ENCODE results near the gene DBP. TPM values are rescaled to one million over a fixed set of nuclear protein-coding genes. Genes with fewer than 3 reads are reported as not detected.

DBP gene
- total RNA-seq, 1 experiment from 2014 or later, result 12.0 TPM

- CTCF ChIA-PET, result interaction anchor here (1.5 kb wide), 1 partner anchor 10 kb away, joined by 5 read pairs; the partner anchor contains the start of gene CA11
- no peak for ATAC-seq
- H3K27me3 Mint-ChIP-seq (ENCODE audit: low read depth), result peaks cover 15% of the 10 kb centered on the region
- peak overlapping the region; percentile 81 for H3K4me3 Mint-ChIP-seq
- POLR2A ChIA-PET, result no interaction called here
- peaks cover 7% of the 10 kb centered on the region; the same call in 1 of the 2 replicates for H3K36me3 Mint-ChIP-seq
- H3K27ac Mint-ChIP-seq, result no peak overlapping the region
- peaks cover 46% of the 10 kb centered on the region for H3K4me1 Mint-ChIP-seq
- DNase-seq (ENCODE audit: low spot score), result no peak
- no peaks in the 10 kb centered on the region for H3K9me3 Mint-ChIP-seq
- TF ChIP-seq MXD4 (CRISPR knock-in tag; IDR thresholded peaks at IDR 0.05; ENCODE audit: borderline replicate concordance), result no peak
- no peak for TF ChIP-seq IRF1 (CRISPR knock-in tag; IDR thresholded peaks at IDR 0.05)
- no peak for TF ChIP-seq MYBL2 (CRISPR knock-in tag; IDR thresholded peaks at IDR 0.05)
- TF ChIP-seq IRF2 (CRISPR knock-in tag; IDR thresholded peaks at IDR 0.05; ENCODE audit: borderline replicate concordance, low read depth), result no peak
- TF ChIP-seq USF1 (CRISPR knock-in tag; IDR thresholded peaks at IDR 0.05), result no peak
- TF ChIP-seq HMGXB4 (CRISPR knock-in tag; IDR thresholded peaks at IDR 0.05), result 0 out of 2 replicates have a peak, but pooled peaks have one; percentile 3
- TF ChIP-seq NFATC4 (CRISPR knock-in tag; IDR thresholded peaks at IDR 0.05), result no peak
- no peak for TF ChIP-seq CREB1 (CRISPR knock-in tag; IDR thresholded peaks at IDR 0.05)
- no peak for TF ChIP-seq HMGA2 (CRISPR knock-in tag; IDR thresholded peaks at IDR 0.05)
- TF ChIP-seq AFF4 (CRISPR knock-in tag; IDR thresholded peaks at IDR 0.05; ENCODE audit: borderline replicate concordance), result no peak
- TF ChIP-seq TCF7 (CRISPR knock-in tag; IDR thresholded peaks at IDR 0.05; ENCODE audit: low read depth), result no peak
- peak; percentile 61 for TF ChIP-seq ZNF263 (CRISPR knock-in tag; IDR thresholded peaks at IDR 0.05; ENCODE audit: low read depth)
- TF ChIP-seq USF2 (CRISPR knock-in tag; IDR thresholded peaks at IDR 0.05), result peak; percentile 27; the same call in 1 of the 2 replicates
Observed at GRCh38 chr19:48635966-48636858, 967 bp downstream of the DBP start.

- Mint-ChIP-seq H3K4me1 (peaks cover 51% of the 10 kb centered on the region), H3K27ac (peak overlapping the region; percentile 95), H3K9me3 (no peaks in the 10 kb centered on the region), H3K4me3 (peak overlapping the region; percentile 81), H3K27me3 (ENCODE audit: low read depth) (peaks cover 12% of the 10 kb centered on the region), H3K36me3 (peaks cover 7% of the 10 kb centered on the region; the same call in 1 of the 2 replicates)
- DNase-seq (ENCODE audit: low spot score), result peak; percentile 73
- ChIA-PET POLR2A (no interaction called here), CTCF (interaction anchor here (1.5 kb wide), 1 partner anchor 39 kb away, joined by 4 read pairs; no protein-coding TSS in a partner anchor)
- peak; percentile 5 for ATAC-seq
- TF ChIP-seq HMGXB4 (CRISPR knock-in tag; IDR thresholded peaks at IDR 0.05) (no peak), FOXP1 (CRISPR knock-in tag; IDR thresholded peaks at IDR 0.05; ENCODE audit: borderline replicate concordance) (no peak), SP1 (CRISPR knock-in tag; conservative IDR thresholded peaks at IDR 0.05) (peak; percentile 83), ZNF512 (CRISPR knock-in tag; IDR thresholded peaks at IDR 0.05; ENCODE audit: borderline replicate concordance) (no peak), ERG (CRISPR knock-in tag; IDR thresholded peaks at IDR 0.05) (no peak)
Observed at GRCh38 chr19:48635263-48635965, 1.8 kb downstream of the DBP start.

Data from WTC11 (cell line).